ENCODE results near the gene INTS11.

DNA sequence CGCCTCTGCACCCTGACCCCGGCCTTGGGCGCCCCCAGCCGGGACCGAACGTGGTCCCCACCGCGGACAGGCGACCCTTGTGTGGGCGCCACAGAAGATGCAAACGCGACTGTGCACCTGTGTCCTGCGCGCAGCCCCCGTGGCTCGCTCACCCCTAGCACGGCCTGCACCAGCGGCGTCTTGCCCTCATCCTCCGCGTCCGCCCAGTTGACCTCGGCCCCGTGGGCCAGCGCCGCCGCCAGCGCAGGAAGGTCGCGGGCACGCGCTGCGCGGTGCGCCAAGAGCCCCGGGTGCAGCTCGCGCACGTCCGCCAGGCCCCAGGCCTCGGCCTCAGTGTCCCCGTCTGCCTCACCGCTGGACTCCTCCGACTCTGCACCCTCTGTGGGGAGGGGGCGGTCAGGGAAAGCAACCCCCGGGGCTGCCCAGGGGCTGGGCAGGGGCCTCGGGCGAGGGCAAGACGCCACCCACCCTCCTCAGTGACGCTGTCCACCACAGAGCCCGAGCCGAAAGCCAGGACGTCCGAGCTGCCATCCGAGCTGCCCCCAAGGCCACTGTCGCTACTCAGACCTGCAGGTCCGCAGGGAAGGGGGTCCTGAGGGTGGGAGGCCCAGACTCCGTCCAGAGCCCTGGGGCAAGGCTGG lies 30.1 kb downstream of the INTS11 start:
- TF ChIP-seq CTCF (optimal IDR thresholded peaks at IDR 0.05 in 1 of 3, IDR thresholded peaks at IDR 0.05 in 1 of 3, conservative IDR thresholded peaks at IDR 0.05 in 1 of 3; ENCODE audit: extremely low read depth in 1 of 3, insufficient read depth in 2 of 3, low read length in 3 of 3): no peak
- TF ChIP-seq EZH2 (IDR thresholded peaks at IDR 0.05; ENCODE audit: low read length): no peak
